HG03039 (cell line): ENCODE measurements around the gene VSIG2.

ENCODE experiments used
- ATAC-seq: cut with Tn5 transposase; IDR thresholded peaks from one replicate; pipeline ENCODE4 v1.9.1; 2021; ENCODE audit warnings: mild to moderate bottlenecking, moderate library complexity; ENCODE audit not compliant: unreplicated experiment

Gene VSIG2

GRCh38 chr11:124766156-124766555, 14.1 kb upstream of the VSIG2 start:
- ATAC-seq: no peak

DNA sequence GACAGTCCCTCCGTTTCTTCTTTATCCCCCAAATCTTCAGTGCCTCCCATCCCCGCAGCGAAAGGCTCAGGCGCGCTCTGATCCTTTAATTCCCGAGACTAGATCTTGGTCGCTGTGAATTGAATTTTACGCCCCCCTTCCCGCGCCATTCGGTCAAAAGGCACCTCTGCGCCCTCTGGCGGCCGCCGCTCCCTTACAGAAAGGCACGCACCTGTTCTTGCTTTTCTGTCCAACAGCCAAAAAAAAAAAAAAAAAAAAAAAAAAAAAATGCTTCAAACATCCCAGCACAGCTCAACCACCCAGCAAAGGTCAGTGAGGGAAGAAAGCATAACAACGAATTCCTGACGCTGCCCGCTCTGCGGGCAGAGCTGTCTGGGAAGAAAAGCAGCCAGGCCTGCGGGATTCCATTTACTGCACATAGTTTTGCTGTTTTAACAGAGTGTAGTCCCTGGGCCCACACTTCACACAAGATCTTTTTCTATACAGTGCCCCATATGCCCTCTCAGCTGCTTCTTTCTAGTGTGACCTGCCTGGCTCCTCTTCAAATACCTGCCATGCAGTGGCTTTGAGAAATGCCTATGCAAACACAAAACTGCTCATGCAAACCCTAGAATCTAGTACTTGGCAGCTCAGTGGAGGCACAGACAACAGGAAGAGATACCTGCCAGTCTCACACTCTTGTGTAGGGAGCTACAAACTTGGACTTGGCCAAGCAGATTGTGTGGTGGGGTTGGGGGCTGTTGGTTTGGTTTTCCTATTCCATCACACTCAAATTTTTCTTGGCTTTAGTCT, 11.3 kb upstream of the VSIG2 start:
- ATAC-seq: no peak

DNA sequence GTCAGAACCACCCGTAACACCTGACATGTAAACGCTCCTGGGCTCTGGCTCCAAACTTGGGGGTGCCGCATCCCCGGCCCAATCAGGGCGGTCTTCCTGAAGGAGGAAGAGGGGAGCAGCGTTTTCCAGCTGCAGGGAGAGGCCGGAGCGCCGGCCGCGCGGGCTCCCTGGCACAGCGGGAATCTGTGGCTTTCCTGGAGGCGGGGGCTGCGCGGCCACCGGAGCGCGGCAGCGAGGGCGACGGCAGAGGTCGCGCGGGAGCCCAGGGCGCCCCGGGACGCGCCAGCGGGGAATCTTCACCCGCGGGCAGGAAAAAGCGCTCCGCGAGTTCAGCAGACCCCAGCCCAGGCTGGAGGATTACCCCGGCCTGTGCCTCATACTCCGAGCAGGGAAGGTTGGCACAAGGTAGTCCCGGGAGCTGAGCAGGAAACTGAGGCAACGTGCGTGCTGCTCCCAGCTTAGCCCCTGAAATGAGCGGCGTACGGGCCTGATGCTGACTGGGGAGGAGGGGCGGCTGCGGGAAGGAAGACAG, 10.6 kb upstream of the VSIG2 start:
- ATAC-seq: no peak

- ATAC-seq: peak; percentile 60
Measured at GRCh38 chr11:124762105-124762623, 10.1 kb upstream of the VSIG2 start, which contains the start of gene ESAM. Gene ESAM (minus strand): TSS chr11:124762290. CDS start chr11:124762154, 136 bp downstream.

DNA sequence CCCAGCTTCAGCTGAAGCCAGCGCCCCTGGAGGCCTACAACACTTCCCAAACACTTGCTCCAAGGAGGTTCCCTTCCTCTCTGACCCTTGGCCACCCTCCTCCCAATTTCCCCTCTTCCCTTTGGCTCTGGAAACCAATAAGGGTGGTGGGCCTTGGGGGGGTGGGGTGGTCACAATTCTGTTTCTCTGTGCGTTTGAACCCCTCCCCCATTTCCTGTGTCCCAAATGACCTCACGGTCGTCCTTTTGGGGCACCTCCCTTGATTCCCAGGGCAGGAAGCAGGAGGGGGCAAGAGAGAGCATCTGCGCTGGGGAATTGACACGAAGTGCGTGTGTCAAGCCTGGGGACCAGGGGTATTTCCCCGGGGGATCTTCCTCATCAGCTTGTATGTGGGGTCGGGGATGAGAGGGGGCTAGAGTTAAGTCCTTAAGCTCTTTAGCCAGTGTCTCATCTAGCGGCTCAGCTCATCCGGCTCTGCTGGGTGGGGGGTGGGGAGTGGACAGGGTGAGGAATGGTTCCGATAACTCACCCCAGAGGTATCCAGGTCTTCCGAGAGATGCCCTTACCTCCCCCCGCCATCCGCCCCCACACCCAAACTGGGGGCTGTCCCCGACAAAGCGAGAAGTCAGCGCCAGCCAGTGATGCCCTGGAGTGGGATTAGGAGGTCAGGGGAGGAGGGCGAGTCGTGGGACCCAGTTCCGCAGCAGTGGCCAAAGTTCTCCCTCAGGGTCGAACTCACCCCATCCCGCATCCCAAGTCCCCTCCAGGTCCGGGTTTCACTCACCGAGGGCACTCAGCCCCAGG, 9.4 kb upstream of the VSIG2 start:
- ATAC-seq: peak; percentile 0

DNA sequence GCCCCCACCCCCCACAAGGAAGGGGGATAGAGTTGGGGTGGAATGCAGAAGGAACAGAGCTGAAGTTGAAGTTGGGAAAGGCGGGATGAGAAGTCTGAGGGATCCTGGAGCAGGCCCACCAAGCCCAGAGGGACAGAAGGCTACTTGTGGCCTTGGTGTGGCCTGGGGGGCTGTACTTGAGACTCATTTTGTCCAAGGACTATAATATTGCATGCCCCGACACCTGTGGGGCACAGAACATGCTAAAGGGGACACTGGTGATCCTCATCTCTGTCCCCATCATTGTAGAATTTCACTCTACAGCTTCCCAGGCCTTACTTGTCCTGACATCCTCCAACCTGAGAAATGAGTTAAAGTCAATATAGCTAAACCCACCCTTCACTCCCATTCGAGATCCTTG, 8.8 kb upstream of the VSIG2 start:
- ATAC-seq: no peak

DNA sequence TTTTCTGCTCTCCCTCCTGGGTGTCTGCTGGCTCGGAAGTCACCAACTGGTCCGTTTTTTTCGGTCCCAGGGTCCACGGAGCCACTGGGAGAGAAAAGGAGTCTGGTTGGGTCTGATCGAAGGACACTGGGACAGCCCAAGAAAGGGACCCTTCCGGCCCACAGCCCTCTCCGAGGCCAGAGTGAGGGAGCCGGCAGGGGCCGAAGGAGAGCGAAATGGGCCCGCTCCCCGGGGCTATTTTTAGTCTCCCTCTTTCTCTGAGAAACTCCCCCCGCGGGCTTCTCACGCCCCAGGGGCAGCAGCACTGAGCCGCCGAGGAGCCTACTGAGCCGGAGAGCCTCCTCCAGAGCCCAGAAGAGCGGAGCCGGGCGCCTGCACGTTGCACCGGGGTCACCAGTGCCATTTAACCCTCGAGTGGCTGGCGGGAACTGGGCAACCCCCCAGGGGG, 8.2 kb upstream of the VSIG2 start:
- ATAC-seq: no peak

- ATAC-seq: no peak
Measured at GRCh38 chr11:124759266-124760204, 7.5 kb upstream of the VSIG2 start.

GRCh38 chr11:124758355-124759265, 6.6 kb upstream of the VSIG2 start:
- ATAC-seq: peak; percentile 49

DNA sequence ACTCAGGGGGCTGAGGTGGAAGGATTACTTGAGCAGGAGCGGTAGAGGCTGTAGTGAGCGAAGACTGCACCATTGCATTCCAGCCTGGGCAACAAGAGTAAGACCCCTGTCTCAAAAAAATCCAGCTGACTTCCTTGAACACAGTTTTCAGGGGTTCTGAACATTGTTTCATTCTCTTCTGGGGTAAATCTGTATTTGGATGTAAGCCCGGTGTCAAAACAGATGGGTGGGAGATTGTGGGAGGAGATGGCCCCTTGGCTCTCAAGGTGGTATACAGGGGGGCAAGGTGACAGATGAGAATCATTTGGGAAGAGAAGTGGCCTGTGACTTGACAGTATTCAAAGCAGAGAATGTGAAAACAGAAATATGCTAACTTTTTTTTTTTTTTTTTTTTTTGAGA, 5.3 kb upstream of the VSIG2 start:
- no peak for ATAC-seq

- ATAC-seq: no peak
Measured at GRCh38 chr11:124756753-124757227, 4.7 kb upstream of the VSIG2 start.

GRCh38 chr11:124756033-124756752, 4.1 kb upstream of the VSIG2 start:
- no peak for ATAC-seq

DNA sequence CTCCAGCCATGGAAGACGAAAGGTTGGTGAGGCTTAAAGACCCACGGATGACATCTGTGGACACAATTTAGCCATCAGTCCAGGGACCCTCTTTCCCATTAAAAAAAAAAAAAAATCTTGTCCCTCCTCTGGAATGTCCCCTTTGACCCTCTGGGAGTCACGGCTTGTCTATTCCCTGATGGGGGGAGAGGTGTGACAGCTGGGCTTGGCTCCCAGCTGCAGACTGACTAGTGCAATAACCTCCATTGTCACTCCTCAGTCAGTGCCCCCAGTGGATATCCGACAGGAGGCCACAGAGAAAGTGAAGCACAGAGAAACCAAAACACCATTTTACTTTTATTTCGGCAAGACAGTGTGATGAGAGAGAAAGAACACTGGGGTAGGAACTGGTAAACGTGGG, 2.7 kb upstream of the VSIG2 start:
- no peak for ATAC-seq

DNA sequence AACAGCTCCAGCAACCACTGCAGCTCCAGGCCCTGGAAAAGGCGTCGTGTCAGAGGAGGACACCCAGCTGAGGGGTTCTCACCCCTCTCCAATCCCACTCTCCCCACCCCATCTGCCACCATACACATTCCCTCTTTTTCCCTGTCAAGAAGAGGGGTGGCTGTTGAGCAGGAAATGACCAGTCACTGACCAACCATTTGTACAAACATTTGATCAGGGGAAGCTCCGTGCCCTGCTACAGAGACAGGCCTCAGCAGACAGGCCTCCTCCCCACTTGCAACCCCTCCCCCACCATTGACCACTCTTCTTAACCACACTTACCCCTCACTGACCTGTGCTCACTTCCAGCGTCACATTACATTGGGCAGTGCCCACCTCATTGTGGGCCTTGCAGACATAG, 2.3 kb upstream of the VSIG2 start:
- ATAC-seq: no peak

- ATAC-seq: no peak
Measured at GRCh38 chr11:124753624-124754023, 1.6 kb upstream of the VSIG2 start.

- no peak for ATAC-seq
Measured at GRCh38 chr11:124753205-124753604, 1.1 kb upstream of the VSIG2 start.

DNA sequence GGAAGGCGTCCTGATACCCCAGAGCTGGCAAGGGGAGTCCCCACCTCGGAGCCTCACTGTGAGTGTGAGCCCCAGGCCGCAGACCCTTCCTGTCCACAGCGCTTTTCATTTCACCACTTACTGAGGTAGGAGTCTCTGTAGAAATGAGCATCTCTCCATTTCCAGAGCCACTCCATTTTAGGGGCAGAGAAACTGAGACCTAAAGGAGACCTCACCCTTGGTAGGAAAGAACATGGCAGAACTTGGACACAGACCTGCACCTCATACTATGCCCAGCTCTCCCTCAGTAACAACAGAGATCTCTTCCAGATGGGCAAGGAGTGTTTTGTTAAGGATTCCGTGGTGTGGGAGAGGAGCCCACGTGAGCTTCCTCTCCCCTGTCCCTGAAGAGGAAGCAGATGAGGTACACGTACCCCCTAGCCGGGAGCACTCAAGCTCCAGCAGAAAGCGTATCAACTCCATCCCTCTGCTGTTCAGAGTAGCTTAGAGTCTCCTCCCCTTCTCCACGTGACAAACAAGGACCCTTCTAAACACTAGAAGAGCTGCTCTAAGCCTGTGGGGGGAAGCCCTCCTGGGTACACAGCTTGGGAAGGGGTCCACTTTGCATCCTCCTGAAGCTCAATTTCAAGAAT, 532 bp upstream of the VSIG2 start:
- no peak for ATAC-seq

GRCh38 chr11:124751391-124751740, 689 bp downstream of the VSIG2 start:
- no peak for ATAC-seq
